WTC11 (cell line): ENCODE measurements around the gene RGS7. TPM values are rescaled to one million over a fixed set of nuclear protein-coding genes. Genes with fewer than 3 reads are reported as not detected.
A peak's percentile ranks its signal among the peaks of the same experiment; 100 is the strongest.

Experiments
- ATAC-seq: fragments of 200-7000 bp; cut with Tn5 transposase; 2 replicates; pipeline ENCODE4 v1.10.0; 2021; ENCODE audit warnings: mild to moderate bottlenecking, moderate library complexity
- CTCF ChIA-PET: fragments of 300-600 bp; sonication (Branson Sonifier 250); formaldehyde crosslinking; loops from one replicate; lab custom pipeline; 2021; ENCODE audit warnings: antibody characterized with exemption; lab: Charles Lee
- POLR2A ChIA-PET: fragments of 350-600 bp; sonication (Branson Sonifier 250); formaldehyde crosslinking; loops from one replicate; lab custom pipeline; 2021; ENCODE audit warnings: antibody characterized with exemption; lab: Charles Lee
- DNase-seq: peaks from one replicate; pipeline ENCODE4 v3.0.0; 2021; ENCODE audit warnings: low spot score
- H3K27ac Mint-ChIP-seq: 2 replicates; pipeline ENCODE4 v1.8.0; 2021; ENCODE audit warnings: mixed read lengths
- H3K27me3 Mint-ChIP-seq: 2 replicates; pipeline ENCODE4 v1.8.0; 2021; ENCODE audit warnings: low read depth, mild to moderate bottlenecking, moderate library complexity, mixed read lengths
- H3K36me3 Mint-ChIP-seq: 2 replicates; pipeline ENCODE4 v1.8.0; 2021; ENCODE audit warnings: mixed read lengths
- H3K4me1 Mint-ChIP-seq: 2 replicates; pipeline ENCODE4 v1.8.0; 2022; ENCODE audit warnings: mixed read lengths
- H3K4me3 Mint-ChIP-seq: 2 replicates; pipeline ENCODE4 v1.8.0; 2021; ENCODE audit warnings: mild to moderate bottlenecking, moderate library complexity, mixed read lengths
- H3K9me3 Mint-ChIP-seq: 2 replicates; pipeline ENCODE4 v1.8.0; 2021; ENCODE audit warnings: mixed read lengths
- ARID4B ChIP-seq: sonication (generic); formaldehyde crosslinking; IDR thresholded peaks from 2 replicates; pipeline ENCODE4 v1.8.0; 2023; ENCODE audit warnings: missing genetic modification reagents, mild to moderate bottlenecking, borderline replicate concordance
- ATF1 ChIP-seq: sonication (generic); formaldehyde crosslinking; IDR thresholded peaks from 2 replicates; pipeline ENCODE4 v1.8.1; 2023; ENCODE audit warnings: mild to moderate bottlenecking, moderate library complexity, missing genetic modification reagents
- CREB1 ChIP-seq: sonication (generic); formaldehyde crosslinking; IDR thresholded peaks from 2 replicates; pipeline ENCODE4 v1.8.0; 2023; ENCODE audit warnings: mild to moderate bottlenecking, missing genetic modification reagents
- ELF4 ChIP-seq: sonication (generic); formaldehyde crosslinking; IDR thresholded peaks from 2 replicates; pipeline ENCODE4 v1.8.1; 2022; ENCODE audit warnings: low read depth, mild to moderate bottlenecking, moderate library complexity, missing genetic modification reagents
- EMX1 ChIP-seq: fragments of 250-450 bp; sonication (Bioruptor Pico); IDR thresholded peaks from 2 replicates; pipeline ENCODE4 v1.8.0; 2021; ENCODE audit warnings: mild to moderate bottlenecking
- FOXK1 ChIP-seq: sonication (generic); formaldehyde crosslinking; IDR thresholded peaks from 2 replicates; pipeline ENCODE4 v1.8.0; 2022; ENCODE audit warnings: mild to moderate bottlenecking, moderate library complexity, missing genetic modification reagents
- FOXP4 ChIP-seq: sonication (generic); formaldehyde crosslinking; IDR thresholded peaks from 2 replicates; pipeline ENCODE4 v1.8.0; 2022; ENCODE audit warnings: mild to moderate bottlenecking, missing genetic modification reagents
- GTF2I ChIP-seq: fragments of 250-450 bp; sonication (Bioruptor Pico); conservative IDR thresholded peaks from 2 replicates; pipeline ENCODE4 v1.4.0; 2021; ENCODE audit warnings: mild to moderate bottlenecking
- IRF1 ChIP-seq: sonication (generic); formaldehyde crosslinking; IDR thresholded peaks from 2 replicates; pipeline ENCODE4 v1.8.0; 2023; ENCODE audit warnings: missing genetic modification reagents
- MAX ChIP-seq: sonication (generic); formaldehyde crosslinking; IDR thresholded peaks from 2 replicates; pipeline ENCODE4 v1.8.0; 2022; ENCODE audit warnings: mild to moderate bottlenecking, missing genetic modification reagents
- RORB ChIP-seq: fragments of 250-450 bp; sonication (Bioruptor Pico); IDR thresholded peaks from 2 replicates; pipeline ENCODE4 v1.9.0; 2021; ENCODE audit warnings: mild to moderate bottlenecking
- STAT6 ChIP-seq: sonication (generic); formaldehyde crosslinking; conservative IDR thresholded peaks from 2 replicates; pipeline ENCODE4 v1.8.1; 2023; ENCODE audit warnings: mild to moderate bottlenecking, low read depth, missing genetic modification reagents, moderate library complexity
- ZNF121 ChIP-seq: sonication (generic); formaldehyde crosslinking; IDR thresholded peaks from 2 replicates; pipeline ENCODE4 v1.8.0; 2023; ENCODE audit warnings: missing genetic modification reagents
- ZNF263 ChIP-seq: sonication (generic); formaldehyde crosslinking; IDR thresholded peaks from 2 replicates; pipeline ENCODE4 v1.8.1; 2022; ENCODE audit warnings: low read depth, mild to moderate bottlenecking, moderate library complexity, missing genetic modification reagents
- ZNF532 ChIP-seq: fragments of 250-450 bp; sonication (Bioruptor Pico); IDR thresholded peaks from 2 replicates; pipeline ENCODE4 v1.9.0; 2021; ENCODE audit warnings: mild to moderate bottlenecking, borderline replicate concordance
- ZNF671 ChIP-seq: fragments of 250-450 bp; sonication (Bioruptor Pico); IDR thresholded peaks from 2 replicates; pipeline ENCODE4 v1.8.0; 2021; ENCODE audit warnings: mild to moderate bottlenecking
- total RNA-seq: library from RNA; stranded (reverse); gene quantifications from 3 replicates; pipeline ENCODE4 v1.2.3, GENCODE V29; 2021

The RGS7 gene
- total RNA-seq, 1 experiment from 2014 or later = 1.2 TPM

- CTCF ChIA-PET = interaction anchor here (0.9 kb wide), 1 partner anchor 112 kb away, joined by 3 read pairs; no protein-coding TSS in a partner anchor
- ATAC-seq (peak; percentile 28; the same call in 1 of the 2 replicates), DNase-seq (no peak)
- H3K27me3 Mint-ChIP-seq = no peaks in the 10 kb centered on the region
- no peak overlapping the region for H3K27ac Mint-ChIP-seq
- H3K4me1 Mint-ChIP-seq = peaks cover 13% of the 10 kb centered on the region
- TF ChIP-seq CREB1 (no peak), ELF4 (CRISPR knock-in tag) (no peak), ZNF671 (CRISPR knock-in tag) (no peak), FOXK1 (CRISPR knock-in tag) (no peak), FOXP4 (CRISPR knock-in tag) (no peak), RORB (no peak), MAX (CRISPR knock-in tag) (no peak)
- POLR2A ChIA-PET = interaction anchor here (0.6 kb wide), 1 partner anchor 600 kb away, joined by 5 read pairs; no protein-coding TSS in a partner anchor
- peaks cover 8% of the 10 kb centered on the region for H3K36me3 Mint-ChIP-seq
- peaks cover 8% of the 10 kb centered on the region for H3K9me3 Mint-ChIP-seq
- no peak overlapping the region for H3K4me3 Mint-ChIP-seq
Measured at GRCh38 chr1:241157435-241157834, 199.6 kb downstream of the RGS7 start.

- no peak for DNase-seq
- POLR2A ChIA-PET = no interaction called here
- H3K9me3 Mint-ChIP-seq = peaks cover 15% of the 10 kb centered on the region
- TF ChIP-seq ATF1 (CRISPR knock-in tag) (no peak), STAT6 (CRISPR knock-in tag) (no peak), ZNF121 (CRISPR knock-in tag) (no peak), IRF1 (CRISPR knock-in tag) (no peak), FOXP4 (CRISPR knock-in tag) (no peak), ARID4B (CRISPR knock-in tag) (no peak), ZNF263 (CRISPR knock-in tag) (no peak), GTF2I (CRISPR knock-in tag) (no peak), EMX1 (CRISPR knock-in tag) (no peak), ZNF532 (CRISPR knock-in tag) (no peak)
- TF ChIP-seq, all 79 proteins: peak for 0
- Mint-ChIP-seq H3K4me3 (no peak overlapping the region), H3K36me3 (peaks cover 8% of the 10 kb centered on the region), H3K27me3 (no peaks in the 10 kb centered on the region), H3K27ac (no peak overlapping the region; the same call in 1 of the 2 replicates), H3K4me1 (peaks cover 9% of the 10 kb centered on the region; the same call in 1 of the 2 replicates)
- CTCF ChIA-PET = interaction anchor here (0.9 kb wide), 1 partner anchor 113 kb away, joined by 3 read pairs; no protein-coding TSS in a partner anchor
- no peak for ATAC-seq
Measured at GRCh38 chr1:241156231-241156965, 200.6 kb downstream of the RGS7 start.
